COLO829 (cell line): ENCODE measurements around the gene RAB36.

Source experiments
- DNase-seq: peaks from one replicate; pipeline ENCODE4 v3.0.0; 2012; ENCODE audit warnings: low spot score

RAB36 gene

DNA sequence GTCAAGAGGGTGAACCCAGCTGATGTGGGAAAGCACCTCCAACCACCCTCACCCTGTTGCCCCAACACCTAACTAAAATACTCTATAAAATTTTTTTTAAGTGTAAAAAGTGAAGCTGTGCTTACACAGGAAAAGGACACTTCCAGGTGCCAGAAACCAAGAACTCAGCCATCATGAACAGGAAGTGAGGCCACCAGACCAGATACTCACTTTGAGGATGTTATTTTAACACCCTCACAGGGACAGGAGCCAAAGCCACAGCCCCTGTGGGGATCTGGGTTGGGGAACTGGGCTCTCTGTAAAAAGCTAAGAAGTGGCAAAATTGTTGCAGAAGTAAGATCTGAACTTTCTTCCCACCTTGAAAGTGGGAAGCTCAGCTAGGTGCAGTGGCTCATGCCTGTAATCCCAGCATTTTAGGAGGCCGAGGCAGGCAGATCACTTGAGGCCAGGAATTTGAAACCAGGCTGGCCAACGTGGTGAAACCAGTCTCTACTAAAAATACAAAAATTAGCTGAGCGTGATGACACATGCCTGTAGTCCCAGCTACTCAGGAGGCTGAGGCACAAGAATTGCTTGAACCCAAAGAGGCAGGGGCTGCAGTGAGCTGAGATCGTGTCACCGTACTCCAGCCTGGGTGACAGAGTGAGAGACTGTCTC, 7.2 kb upstream of the RAB36 start:
- no peak for DNase-seq

- no peak for DNase-seq
Measured at GRCh38 chr22:23138584-23139435, 6.5 kb upstream of the RAB36 start.

DNA sequence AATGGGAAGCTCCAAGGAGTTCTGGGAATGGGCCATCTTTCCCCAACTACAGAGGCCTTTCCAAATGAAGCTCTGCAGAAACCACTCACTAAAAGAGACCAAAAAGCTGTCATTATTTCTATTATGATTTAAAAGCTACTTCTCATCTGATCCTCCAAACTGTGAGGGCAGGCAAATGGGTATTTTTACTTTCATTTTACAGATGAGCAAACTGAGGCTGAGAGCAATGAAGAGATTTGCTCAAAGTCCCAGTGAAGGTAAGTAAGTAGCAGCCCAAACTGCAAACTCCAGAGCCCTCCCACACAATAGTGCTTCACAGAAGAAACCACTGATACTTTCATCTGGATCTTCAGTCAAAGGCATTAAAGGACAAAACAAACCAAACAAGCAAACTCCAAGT, 4.9 kb upstream of the RAB36 start:
- no peak for DNase-seq

- no peak for DNase-seq
Measured at GRCh38 chr22:23142546-23143105, 2.7 kb upstream of the RAB36 start.

- DNase-seq = no peak
Measured at GRCh38 chr22:23143119-23143518, 2.2 kb upstream of the RAB36 start.

DNA sequence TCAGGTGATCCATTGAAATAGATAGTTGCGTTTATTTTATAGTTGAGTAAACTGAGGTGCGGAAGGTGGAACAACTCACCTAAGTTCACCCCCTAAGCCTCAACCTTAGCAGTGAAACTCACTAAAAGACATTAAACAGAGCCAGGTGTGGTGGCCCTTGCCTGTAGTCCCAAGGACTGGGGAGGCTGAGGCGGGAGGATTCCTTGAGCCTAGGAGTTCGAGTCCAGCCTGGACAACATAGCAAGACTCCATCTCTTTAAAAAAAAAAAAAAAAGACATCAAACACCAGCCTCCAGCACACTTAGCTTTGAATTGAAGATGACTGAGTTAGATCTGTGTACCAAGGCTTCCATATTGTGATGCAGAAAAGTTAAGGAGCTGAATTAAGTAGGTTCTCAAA, 845 bp upstream of the RAB36 start:
- no peak for DNase-seq

- DNase-seq = no peak
Measured at GRCh38 chr22:23145878-23146470, 697 bp downstream of the RAB36 start.

DNA sequence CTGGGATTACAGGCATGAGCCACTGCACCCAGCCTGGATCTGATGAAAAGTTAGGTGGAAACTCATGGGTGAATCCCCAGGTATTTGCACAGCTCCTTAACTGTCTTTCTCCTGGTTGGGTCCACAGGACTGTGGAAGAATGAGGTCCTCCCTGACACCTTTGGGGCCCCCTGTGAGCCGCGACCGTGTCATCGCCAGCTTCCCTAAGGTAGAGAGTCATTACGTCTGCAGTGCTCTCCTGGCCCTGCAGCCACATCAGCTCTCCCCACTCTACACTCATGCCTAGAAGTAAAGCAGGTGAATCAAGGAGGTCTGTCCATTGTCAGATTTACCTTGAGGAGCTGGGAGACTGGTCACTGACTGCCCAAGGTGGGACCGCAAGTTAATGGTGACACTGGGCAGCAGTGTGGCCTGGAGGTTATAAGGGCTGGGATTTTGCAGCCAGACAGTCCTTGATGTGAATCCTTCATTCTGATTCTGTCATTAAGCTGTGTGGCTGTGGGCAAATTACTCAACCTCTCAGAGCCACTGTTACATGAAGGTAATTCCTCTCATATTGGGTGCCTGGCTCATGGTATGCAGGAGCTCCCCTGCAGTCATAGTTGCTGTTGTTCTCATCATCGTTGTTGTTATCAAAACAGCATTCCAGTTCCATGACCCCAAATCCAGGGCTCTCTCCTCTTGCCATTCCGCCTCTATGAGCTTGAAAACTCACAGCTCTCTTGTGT, 1.4 kb downstream of the RAB36 start:
- DNase-seq = no peak

GRCh38 chr22:23147617-23148387, 2.5 kb downstream of the RAB36 start:
- no peak for DNase-seq

GRCh38 chr22:23149743-23150238, 4.5 kb downstream of the RAB36 start:
- no peak for DNase-seq

DNA sequence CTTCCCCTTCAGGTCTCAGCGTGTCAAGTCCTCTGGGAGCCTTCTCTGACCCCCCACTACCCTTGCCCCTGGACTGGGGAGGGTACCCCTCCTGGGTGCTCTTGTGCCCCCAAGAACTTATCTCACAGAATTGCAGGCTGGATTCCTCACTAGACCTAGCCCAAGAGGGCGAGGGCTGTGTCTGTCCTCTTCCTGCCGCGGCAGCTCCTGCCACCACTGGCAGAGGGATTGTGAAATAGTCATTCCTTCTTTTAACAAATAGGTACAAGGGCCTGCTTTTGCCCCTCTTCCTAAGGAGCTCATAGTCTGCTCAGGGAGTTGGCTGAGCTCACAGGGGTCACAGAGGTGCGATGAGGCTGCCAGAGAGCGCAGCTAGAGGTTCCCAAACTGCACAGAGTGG, 5.5 kb downstream of the RAB36 start:
- DNase-seq = no peak

DNA sequence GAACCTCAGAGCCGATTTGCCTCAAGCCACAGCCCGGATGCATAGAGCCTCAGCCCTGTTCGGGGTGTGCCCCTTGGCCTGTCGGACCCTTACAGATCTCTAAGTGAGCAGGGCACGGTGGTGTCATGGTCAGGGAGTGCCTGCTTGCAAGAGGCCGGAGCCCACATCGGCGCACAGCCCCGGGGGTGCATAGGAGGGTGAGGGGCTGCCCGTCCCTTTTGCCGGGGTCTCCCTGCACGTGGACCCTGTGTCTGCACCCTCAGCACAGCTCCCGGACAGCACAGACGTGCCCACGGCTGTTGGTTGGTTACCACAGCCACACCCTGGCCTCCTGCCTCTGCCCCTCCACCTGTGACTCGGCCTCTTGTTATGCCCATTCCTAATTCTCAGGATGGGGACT, 6.5 kb downstream of the RAB36 start:
- no peak for DNase-seq

DNA sequence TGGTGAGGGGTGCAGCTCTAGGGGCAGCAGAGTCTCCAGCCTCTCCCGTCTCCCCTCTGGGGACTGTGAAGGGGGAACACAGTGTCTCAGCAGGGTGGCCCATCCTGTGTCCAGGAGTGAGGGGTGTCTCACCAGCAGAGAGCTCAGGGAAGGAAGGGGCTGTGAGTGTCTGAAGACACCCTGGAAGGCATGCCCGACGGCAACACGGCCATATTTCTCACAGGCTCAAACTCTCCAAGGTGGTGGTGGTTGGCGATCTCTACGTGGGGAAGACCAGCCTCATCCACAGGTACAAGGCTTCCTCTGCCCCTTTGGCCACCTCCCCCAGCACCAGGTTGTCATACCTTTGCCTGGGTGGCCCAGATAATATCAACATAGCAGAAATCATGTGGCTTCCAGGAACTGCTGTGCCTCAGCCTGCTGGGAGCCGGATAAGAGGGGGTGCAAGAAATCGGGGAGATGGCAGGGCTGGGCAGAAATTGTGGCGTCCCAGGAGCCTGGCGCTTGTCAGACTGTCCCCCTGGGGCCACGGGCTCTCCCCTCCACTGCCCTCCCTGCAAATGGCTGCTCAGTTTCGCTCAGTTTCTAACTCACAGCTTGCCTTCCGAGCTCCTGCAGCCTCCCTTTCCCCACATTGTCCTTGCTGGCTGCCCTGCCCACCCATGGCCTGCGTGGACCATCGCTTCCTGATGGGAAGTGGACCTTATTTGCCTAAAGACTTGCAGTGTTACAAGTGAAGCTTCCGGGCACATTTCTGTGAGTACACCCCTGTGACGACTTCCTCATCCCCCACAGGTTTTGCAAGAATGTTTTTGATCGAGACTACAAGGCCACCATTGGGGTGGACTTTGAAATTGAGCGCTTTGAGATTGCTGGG, 7.2 kb downstream of the RAB36 start:
- no peak for DNase-seq

GRCh38 chr22:23153994-23154393, 8.7 kb downstream of the RAB36 start:
- DNase-seq = no peak

- DNase-seq = no peak
Measured at GRCh38 chr22:23154461-23154860, 9.2 kb downstream of the RAB36 start.

- no peak for DNase-seq
Measured at GRCh38 chr22:23155143-23155542, 9.9 kb downstream of the RAB36 start.

DNA sequence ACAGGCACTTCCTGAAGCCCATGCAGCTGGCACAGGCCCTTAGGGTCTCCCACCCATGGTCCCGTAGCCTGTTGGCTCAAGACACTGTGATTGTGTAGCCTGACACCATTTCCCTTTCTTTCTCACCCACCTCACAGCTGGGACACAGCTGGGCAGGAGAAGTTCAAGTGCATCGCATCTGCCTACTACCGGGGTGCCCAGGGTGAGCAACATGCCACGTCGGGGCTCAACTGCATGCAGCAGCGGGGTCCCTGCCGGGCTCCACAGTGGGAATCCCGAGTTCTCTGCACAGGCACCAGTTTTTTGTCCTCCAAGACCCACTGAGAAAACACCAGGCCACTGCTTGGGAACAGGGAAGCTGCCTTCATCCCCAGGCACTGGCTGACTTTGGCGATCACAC, 10.6 kb downstream of the RAB36 start:
- DNase-seq = no peak

DNA sequence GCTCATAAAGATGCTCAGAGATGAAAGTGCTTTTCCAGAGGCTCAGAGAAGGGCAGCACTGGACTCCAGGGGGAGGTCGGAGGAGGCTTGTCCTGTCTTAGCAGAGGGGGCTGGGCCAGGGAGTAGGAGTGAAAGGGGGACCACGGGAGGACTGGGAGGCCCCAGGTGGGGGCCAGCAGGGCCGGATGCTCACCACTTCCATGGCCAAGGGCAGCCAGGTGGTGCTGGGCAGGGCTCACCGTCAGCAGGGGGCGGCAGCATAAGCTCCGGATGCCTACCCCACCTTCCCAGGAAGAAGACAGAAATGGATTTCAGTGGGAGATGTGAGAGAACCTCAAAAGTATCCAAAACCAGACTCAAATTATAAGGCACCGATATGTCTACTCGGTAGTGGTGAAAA, 11.0 kb downstream of the RAB36 start:
- DNase-seq = no peak

DNA sequence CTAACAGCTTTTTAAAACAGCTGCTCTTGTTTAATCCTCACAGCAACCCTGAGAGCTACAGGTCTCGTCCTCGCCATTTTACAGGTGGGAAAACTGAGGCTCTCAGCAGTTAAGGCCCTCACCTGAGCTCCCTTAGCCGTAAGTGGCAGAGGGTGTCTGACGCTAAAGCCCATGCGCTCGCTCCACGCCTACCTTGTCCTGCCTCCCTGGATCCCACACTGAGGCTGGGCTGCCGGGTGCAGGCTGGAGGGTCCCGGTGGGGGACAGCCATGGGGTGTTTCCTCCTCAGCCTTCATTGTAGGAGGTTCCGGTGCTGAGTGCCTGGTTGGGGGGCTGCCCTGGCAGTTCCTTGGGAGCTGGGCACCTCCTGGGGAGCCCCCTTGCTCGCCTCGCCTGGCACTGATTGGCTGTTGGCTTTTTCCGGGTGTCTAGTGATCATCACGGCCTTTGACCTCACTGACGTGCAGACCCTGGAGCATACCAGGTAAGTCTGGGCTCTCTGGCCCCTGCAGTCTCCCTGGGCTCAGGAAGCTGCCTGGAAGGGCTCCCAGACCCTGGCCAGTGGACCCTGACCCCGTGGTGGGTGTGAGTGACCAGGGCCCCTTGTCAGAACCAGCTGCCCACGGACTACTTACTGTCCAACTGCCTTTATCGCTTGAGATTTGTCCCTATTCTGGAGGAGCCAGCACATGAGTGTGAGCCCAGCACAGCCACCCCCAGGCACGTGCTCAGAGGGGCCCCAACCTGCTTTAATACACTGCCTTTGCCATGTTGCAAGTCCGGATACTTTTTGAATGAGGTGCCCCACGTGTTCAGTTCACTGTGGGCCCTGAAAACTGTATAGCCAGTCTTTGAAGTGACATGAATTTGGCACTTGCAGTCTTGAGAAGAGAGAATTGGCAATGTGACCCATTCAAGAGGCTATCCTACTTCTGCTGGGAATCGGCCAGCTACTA, 12.6 kb downstream of the RAB36 start:
- no peak for DNase-seq
